IMR-90 (cell line): Measurements from ENCODE around the gene CNGB1. TPM values are rescaled to one million over a fixed set of nuclear protein-coding genes. Genes with fewer than 3 reads are reported as not detected.

Experiments used
- ATAC-seq: fragments of 200-7000 bp; cut with Tn5 transposase; 2 replicates; pipeline ENCODE4 v1.9.1; 2020; ENCODE audit warnings: low read depth, mild to moderate bottlenecking, moderate library complexity
- BruUV-seq: library from RNA; stranded (reverse); fragments of 400-500 nt; replicated peaks from 2 replicates; lab custom pipeline; 2021; lab: Mats Ljungman, UMichigan
- CTCF ChIA-PET: fragments of 300-600 bp; formaldehyde crosslinking; extraction: SDS; loops from one replicate; lab custom pipeline; 2021; ENCODE audit warnings: antibody characterized with exemption; lab: Yijun Ruan, JAX
- POLR2A ChIA-PET: fragments of 300-600 bp; sonication (Branson Sonifier 250); formaldehyde crosslinking; loops from one replicate; lab custom pipeline; 2022; ENCODE audit warnings: antibody characterized with exemption; ENCODE audit not compliant: unreplicated experiment; lab: Charles Lee
- DNase-seq: peaks from one replicate; pipeline ENCODE4 v3.0.0; 2013
- H2AFZ ChIP-seq: replicated peaks from 2 replicates; pipeline ENCODE3; 2013; ENCODE audit warnings: low read length, mild to moderate bottlenecking; ENCODE audit not compliant: poor library complexity
- H2AK5ac ChIP-seq: 2 replicates; pipeline ENCODE4 v1.6.1; 2013; ENCODE audit warnings: low read depth, low read length, inconsistent platforms
- H2AK9ac ChIP-seq: replicated peaks from 2 replicates; pipeline ENCODE3; 2013; ENCODE audit warnings: mild to moderate bottlenecking, low read depth, low read length, moderate library complexity; ENCODE audit not compliant: poor library complexity
- H2BK120ac ChIP-seq: 2 replicates; pipeline ENCODE4 v1.6.1; 2013; ENCODE audit warnings: low read depth, low read length, inconsistent platforms
- H2BK15ac ChIP-seq: 3 replicates; pipeline ENCODE4 v1.6.1; 2013; ENCODE audit warnings: low read depth, low read length, inconsistent platforms
- H2BK20ac ChIP-seq: 2 replicates; pipeline ENCODE4 v1.6.1; 2013; ENCODE audit warnings: low read depth, mild to moderate bottlenecking, inconsistent platforms, low read length, moderate library complexity
- H2BK5ac ChIP-seq: 2 replicates; pipeline ENCODE4 v1.6.1; 2013; ENCODE audit warnings: mild to moderate bottlenecking, low read depth, low read length, inconsistent platforms; ENCODE audit not compliant: poor library complexity, severe bottlenecking
- H3K14ac ChIP-seq: replicated peaks from 2 replicates; pipeline ENCODE4 v1.6.1; 2013; ENCODE audit warnings: low read depth, low read length, inconsistent platforms
- H3K18ac ChIP-seq: 2 replicates; pipeline ENCODE4 v1.6.1; 2013; ENCODE audit warnings: low read depth, low read length, control low read depth
- H3K23ac ChIP-seq: 2 replicates; pipeline ENCODE4 v1.6.1; 2013; ENCODE audit warnings: low read depth, low read length, inconsistent platforms
- H3K27ac ChIP-seq: 2 replicates; pipeline ENCODE4 v1.5.1; 2013; ENCODE audit warnings: mild to moderate bottlenecking, control low read depth, low read length; ENCODE audit not compliant: insufficient read depth
- H3K27me3 ChIP-seq: 2 replicates; pipeline ENCODE4 v1.6.1; 2013; ENCODE audit warnings: low read length; ENCODE audit not compliant: control insufficient read depth, insufficient read depth
- H3K36me3 ChIP-seq: 2 replicates; pipeline ENCODE4 v1.6.1; 2013; ENCODE audit warnings: low read length, mixed read lengths; ENCODE audit not compliant: control insufficient read depth, insufficient read depth
- H3K4ac ChIP-seq: 2 replicates; pipeline ENCODE4 v1.6.1; 2013; ENCODE audit warnings: low read depth, low read length, inconsistent platforms
- H3K4me1 ChIP-seq: 2 replicates; pipeline ENCODE4 v1.6.1; 2013; ENCODE audit warnings: low read length, mixed read lengths; ENCODE audit not compliant: control insufficient read depth, insufficient read depth
- H3K4me2 ChIP-seq: 2 replicates; pipeline ENCODE4 v1.6.1; 2013; ENCODE audit warnings: low read depth, mild to moderate bottlenecking, control low read depth, low read length, moderate library complexity
- H3K4me3 ChIP-seq: 2 replicates; pipeline ENCODE4 v1.5.1; 2013; ENCODE audit warnings: low read depth, mild to moderate bottlenecking, control low read depth, low read length, moderate library complexity; ENCODE audit not compliant: insufficient read depth
- H3K56ac ChIP-seq: 2 replicates; pipeline ENCODE4 v1.6.1; 2013; ENCODE audit warnings: low read length, inconsistent platforms; ENCODE audit not compliant: insufficient read depth; ENCODE audit errors: extremely low read depth
- H3K79me1 ChIP-seq, 2 experiments: 2 replicates each; pipeline ENCODE4 v1.6.1; 2013; ENCODE audit warnings: low read length in 2 of 2, inconsistent platforms in 1 of 2, low read depth in 1 of 2
- H3K9ac ChIP-seq: 2 replicates; pipeline ENCODE4 v1.6.1; 2013; ENCODE audit warnings: low read depth, low read length, control low read depth
- H3K9me1 ChIP-seq: 2 replicates; pipeline ENCODE4 v1.6.1; 2013; ENCODE audit warnings: low read length, inconsistent platforms; ENCODE audit not compliant: insufficient read depth
- H3K9me3 ChIP-seq: 2 replicates; pipeline ENCODE4 v1.6.1; 2013; ENCODE audit warnings: low read length; ENCODE audit not compliant: control insufficient read depth, insufficient read depth
- H4K20me1 ChIP-seq: 2 replicates; pipeline ENCODE4 v1.6.1; 2013; ENCODE audit warnings: low read length, inconsistent platforms; ENCODE audit not compliant: insufficient read depth
- H4K5ac ChIP-seq: 2 replicates; pipeline ENCODE4 v1.6.1; 2013; ENCODE audit warnings: mild to moderate bottlenecking, low read depth, low read length, control low read depth
- H4K8ac ChIP-seq, 2 experiments: 2 replicates each; pipeline ENCODE4 v1.6.1; 2013; ENCODE audit warnings: low read depth in 2 of 2, low read length in 2 of 2, control low read depth in 1 of 2, inconsistent platforms in 1 of 2
- H4K91ac ChIP-seq: 2 replicates; pipeline ENCODE4 v1.6.1; 2013; ENCODE audit warnings: low read depth, low read length, inconsistent platforms; ENCODE audit not compliant: insufficient read depth
- BHLHE40 ChIP-seq: fragments of 150-350 bp; IDR thresholded peaks from 2 replicates; pipeline ENCODE4 v1.6.1; 2016; ENCODE audit warnings: mild to moderate bottlenecking, low read depth, low read length
- CEBPB ChIP-seq: IDR thresholded peaks from 2 replicates; pipeline ENCODE4 v1.6.1; 2012; ENCODE audit warnings: low read depth, low read length, improper control_type of control experiment
- CHD1 ChIP-seq: IDR thresholded peaks from 2 replicates; pipeline ENCODE4 v1.6.1; 2012; ENCODE audit warnings: low read depth, low read length, improper control_type of control experiment
- CTCF ChIP-seq: conservative IDR thresholded peaks from 2 replicates; pipeline ENCODE4 v1.5.1; 2012; ENCODE audit warnings: mild to moderate bottlenecking, low read depth, low read length, improper control_type of control experiment
- FOS ChIP-seq: fragments of 150-350 bp; IDR thresholded peaks from 2 replicates; pipeline ENCODE4 v1.6.1; 2016; ENCODE audit warnings: low read depth, low read length
- MAFK ChIP-seq: IDR thresholded peaks from 2 replicates; pipeline ENCODE4 v1.6.1; 2012; ENCODE audit warnings: low read depth, low read length, improper control_type of control experiment
- MAZ ChIP-seq: IDR thresholded peaks from 2 replicates; pipeline ENCODE4 v1.6.1; 2012; ENCODE audit warnings: low read depth, mild to moderate bottlenecking, low read length, improper control_type of control experiment, moderate library complexity, borderline replicate concordance
- MXI1 ChIP-seq: IDR thresholded peaks from 2 replicates; pipeline ENCODE4 v1.6.1; 2012; ENCODE audit warnings: low read depth, mild to moderate bottlenecking, low read length, moderate library complexity, borderline replicate concordance
- NFE2L2 ChIP-seq: fragments of 150-350 bp; IDR thresholded peaks from 2 replicates; pipeline ENCODE4 v1.6.1; 2016; ENCODE audit warnings: low read depth, mild to moderate bottlenecking, low read length
- POLR2A ChIP-seq: IDR thresholded peaks from 2 replicates; pipeline ENCODE4 v1.6.1; 2012; ENCODE audit warnings: mild to moderate bottlenecking, low read depth, low read length
- RCOR1 ChIP-seq: IDR thresholded peaks from 2 replicates; pipeline ENCODE4 v1.6.1; 2012; ENCODE audit warnings: mild to moderate bottlenecking, low read length, improper control_type of control experiment; ENCODE audit not compliant: insufficient replicate concordance
- RFX5 ChIP-seq: IDR thresholded peaks from 2 replicates; pipeline ENCODE4 v1.8.0; 2012; ENCODE audit warnings: low read depth, mild to moderate bottlenecking, low read length, moderate library complexity
- SMC3 ChIP-seq: fragments of 150-350 bp; IDR thresholded peaks from 2 replicates; pipeline ENCODE4 v1.6.1; 2016; ENCODE audit warnings: low read depth, mild to moderate bottlenecking, antibody characterized with exemption, low read length, moderate library complexity
- USF2 ChIP-seq: fragments of 150-350 bp; IDR thresholded peaks from 2 replicates; pipeline ENCODE4 v1.6.1; 2017; ENCODE audit warnings: mild to moderate bottlenecking, antibody characterized with exemption, low read length, low read depth
- WGBS, 2 experiments: methylation state at CpG; one replicate each; pipeline versions ENCODE4 v1.1.5 to v1.1.7; 2013; ENCODE audit warnings: missing lambda C conversion rate in 2 of 2; ENCODE audit not compliant: insufficient read length in 1 of 2; ENCODE audit errors: extremely low coverage in 2 of 2; 5-methylcytosine and 5-hydroxymethylcytosine counted together
- dilution Hi-C: fragments of 300-500 bp; cut with HindIII; formaldehyde crosslinking; loops from one replicate; pipeline ENCODE4 v1.14.3; 2018; ENCODE audit warnings: low sequenced_read_pairs; ENCODE audit not compliant: unreplicated experiment
- in situ Hi-C: fragments of 300-500 bp; cut with MboI; formaldehyde crosslinking; loops from 3 replicates; pipeline ENCODE4 v1.14.3; 2019; ENCODE audit warnings: low sequenced_read_pairs, inconsistent platforms, mixed read lengths
- intact Hi-C: fragments of 100-400 bp; cut with micrococcal nuclease; formaldehyde crosslinking; loops from 2 replicates; pipeline ENCODE4 v1.10.0; 2022
- polyA plus RNA-seq, 3 experiments: library from polyadenylated mRNA; depleted of rRNA; stranded (reverse); fragments of >200 nt; gene quantifications; 2 replicates each; pipeline ENCODE4 v1.2.3, GENCODE V29; 2012; ENCODE audit warnings: low replicate concordance in 1 of 3
- total RNA-seq: library from RNA; depleted of rRNA; stranded (reverse); fragments of >200 nt; gene quantifications from 2 replicates; pipeline ENCODE4 v1.2.3, GENCODE V29; 2012
- TF ChIP-seq, protein P1 (sequence below): fragments of 150-350 bp; IDR thresholded peaks from 2 replicates; pipeline ENCODE4 v1.6.1; 2016; ENCODE audit warnings: low read depth, mild to moderate bottlenecking, low read length, moderate library complexity, borderline replicate concordance

CNGB1 gene
- total and polyA plus RNA-seq, 2 of the 4 experiments (the other 2 are of a cell fraction): not detected

GRCh38 chr16:57883953-57884654 is 86.8 kb downstream of the CNGB1 start:
- Histone ChIP-seq H2AFZ (peak overlapping the region; percentile 29), H4K91ac (no peak overlapping the region), H3K9ac (no peak overlapping the region), H2BK20ac (no peak overlapping the region), H4K5ac (no peak overlapping the region), H2AK5ac (no peak overlapping the region), H3K36me3 (no peaks in the 10 kb centered on the region), H3K79me1 (no peaks in the 10 kb centered on the region), H3K18ac (no peak overlapping the region), H2BK5ac (no peak overlapping the region), H3K4me3 (no peak overlapping the region), H2BK120ac (no peak overlapping the region), H3K4me1 (peaks cover 2% of the 10 kb centered on the region; the same call in 1 of the 2 replicates), H4K20me1 (no peaks in the 10 kb centered on the region), H3K14ac (no peak overlapping the region), H3K9me1 (no peaks in the 10 kb centered on the region; the same call in 1 of the 2 replicates), H3K27ac (no peak overlapping the region), H3K56ac (no peak overlapping the region), H3K9me3 (no peaks in the 10 kb centered on the region), H3K4me2 (no peak overlapping the region), H2AK9ac (no peak overlapping the region), H4K8ac (no peak overlapping the region), H3K4ac (no peak overlapping the region), H3K23ac (no peak overlapping the region), H2BK15ac (no peak overlapping the region), H3K27me3 (peaks cover 51% of the 10 kb centered on the region)
- in situ Hi-C loops: no loop called here
- intact Hi-C loops: no loop called here
- dilution Hi-C loops: no loop called here
- ChIA-PET CTCF (no interaction called here), POLR2A (interaction anchor here (0.6 kb wide), 1 partner anchor 99 kb away, joined by 3 read pairs; no protein-coding TSS in a partner anchor)
- TF ChIP-seq NFE2L2 (no peak), CTCF (no peak), BHLHE40 (no peak), RFX5 (no peak), FOS (no peak), MAFK (no peak), POLR2A (no peak), MAZ (no peak), RCOR1 (no peak), SMC3 (no peak), CHD1 (no peak), CEBPB (no peak), MXI1 (no peak), USF2 (no peak)
- TF ChIP-seq, protein P1, sequence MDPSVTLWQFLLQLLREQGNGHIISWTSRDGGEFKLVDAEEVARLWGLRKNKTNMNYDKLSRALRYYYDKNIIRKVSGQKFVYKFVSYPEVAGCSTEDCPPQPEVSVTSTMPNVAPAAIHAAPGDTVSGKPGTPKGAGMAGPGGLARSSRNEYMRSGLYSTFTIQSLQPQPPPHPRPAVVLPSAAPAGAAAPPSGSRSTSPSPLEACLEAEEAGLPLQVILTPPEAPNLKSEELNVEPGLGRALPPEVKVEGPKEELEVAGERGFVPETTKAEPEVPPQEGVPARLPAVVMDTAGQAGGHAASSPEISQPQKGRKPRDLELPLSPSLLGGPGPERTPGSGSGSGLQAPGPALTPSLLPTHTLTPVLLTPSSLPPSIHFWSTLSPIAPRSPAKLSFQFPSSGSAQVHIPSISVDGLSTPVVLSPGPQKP: no peak
- WGBS, 2 experiments: no CpG with 5 or more reads among the region's 51 CpGs
- no peak for DNase-seq
- no peak for ATAC-seq
- BruUV-seq: no TSS peak
